Mucosa of gallbladder (tissue), 1 donor: ENCODE results near the gene MILR1. TPM values are rescaled to one million over a fixed set of nuclear protein-coding genes. Genes with fewer than 3 reads are reported as not detected.
A peak's percentile ranks its signal among the peaks of the same experiment; 100 is the strongest.
"Not testable (repeated sequence)": the region's sequence is repeated elsewhere in the genome, so short reads cannot be mapped to it uniquely, and the experiment has no call there.

Experiments used
- DNase-seq: peaks from one replicate; pipeline ENCODE4 v3.0.0-alpha.2; 2020; ENCODE audit warnings: low spot score
- total RNA-seq: library from RNA; stranded (reverse); gene quantifications from one replicate; pipeline ENCODE4 v1.2.1, GENCODE V29; 2021
- donor health status: DM: no; HTN: no; CAD: no.

MILR1 gene
- total RNA-seq, 1 donor from 2014 or later = 8.3 TPM

DNA sequence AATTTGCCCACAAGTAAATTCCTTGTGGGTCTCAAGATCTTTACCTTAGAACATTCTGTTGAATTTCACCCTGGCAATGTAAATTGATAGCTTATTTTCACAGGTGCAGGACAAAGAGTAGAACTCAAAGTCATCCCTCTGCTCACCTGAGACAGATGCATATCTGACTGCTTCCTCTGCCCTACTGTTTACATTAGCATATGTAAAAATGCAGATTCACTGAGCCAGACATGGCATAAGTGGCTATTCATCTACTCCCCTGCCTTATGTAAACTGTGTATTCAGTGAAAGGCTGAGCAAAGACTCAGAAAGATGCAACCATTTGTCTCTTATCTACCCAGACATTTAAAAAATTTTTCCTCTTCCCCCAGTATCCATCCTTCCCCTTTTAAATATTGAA, 22.3 kb upstream of the MILR1 start:
- no peak for DNase-seq

DNA sequence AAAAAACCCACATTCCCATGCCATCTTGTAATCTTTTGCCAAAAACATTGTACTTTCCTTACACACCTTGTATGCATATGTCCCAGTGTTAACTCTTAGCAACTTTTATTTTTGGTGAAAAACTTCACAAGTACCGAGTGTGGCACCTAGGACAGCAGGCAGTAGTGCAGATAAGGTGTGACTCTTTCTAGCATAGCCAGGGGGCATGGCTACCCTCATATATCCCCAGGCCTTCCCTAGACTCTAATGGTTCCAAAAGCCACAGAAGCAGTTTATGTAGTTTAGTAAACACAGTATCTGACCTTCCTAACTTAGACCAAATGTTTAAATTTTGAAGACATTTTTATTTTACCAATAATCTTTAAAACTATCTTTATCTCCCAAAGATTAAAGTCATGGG, 20.5 kb upstream of the MILR1 start:
- no peak for DNase-seq

DNA sequence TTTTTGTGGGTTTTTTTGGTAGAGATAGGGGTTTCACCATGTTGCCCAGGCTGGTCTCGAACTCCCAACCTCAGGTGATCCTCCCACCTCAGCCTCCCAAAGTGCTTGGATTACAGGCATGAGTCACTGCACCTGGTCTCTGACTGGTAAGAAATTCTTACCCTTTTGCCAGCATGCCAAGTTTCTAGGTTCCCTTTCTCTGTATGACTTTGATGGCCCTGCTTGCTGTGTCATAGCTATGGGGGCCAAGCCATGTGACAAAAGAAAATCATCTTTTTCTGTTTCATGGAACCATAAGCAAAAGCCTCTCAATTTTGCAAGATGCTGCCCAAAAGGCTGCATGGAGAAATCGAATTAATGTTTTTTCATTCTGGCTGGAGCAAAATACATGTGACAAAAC, 18.9 kb upstream of the MILR1 start:
- DNase-seq = not testable (repeated sequence)

- no peak for DNase-seq
Observed at GRCh38 chr17:64431534-64431933, 17.4 kb upstream of the MILR1 start.

DNA sequence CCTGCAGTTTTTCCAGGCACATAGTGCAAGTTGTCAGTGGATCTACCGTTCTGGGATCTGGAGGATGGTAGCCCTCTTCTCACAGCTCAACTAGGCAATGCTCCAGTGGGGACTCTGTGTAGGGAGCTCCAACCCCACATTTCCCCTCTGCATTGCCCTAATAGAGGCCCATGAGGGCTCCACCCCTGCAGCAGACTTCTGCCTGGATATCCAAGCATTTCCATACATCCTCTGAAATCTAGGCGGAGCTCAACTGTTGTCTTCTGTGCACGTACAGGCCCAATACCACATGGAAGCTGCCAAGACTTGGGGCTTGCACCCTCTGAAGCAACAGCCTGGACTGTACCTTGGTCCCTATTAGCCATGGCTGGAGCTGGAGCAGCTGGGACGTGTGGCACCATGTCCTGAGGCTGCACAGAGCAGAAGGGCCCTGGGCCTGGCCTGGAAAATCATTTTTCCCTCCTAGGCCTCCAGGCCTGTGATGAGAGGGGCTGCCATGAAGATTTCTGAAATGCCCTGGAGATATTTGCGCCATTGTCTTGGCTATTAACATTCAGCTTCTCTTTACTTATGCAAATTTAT, 10.9 kb upstream of the MILR1 start:
- DNase-seq = no peak

DNA sequence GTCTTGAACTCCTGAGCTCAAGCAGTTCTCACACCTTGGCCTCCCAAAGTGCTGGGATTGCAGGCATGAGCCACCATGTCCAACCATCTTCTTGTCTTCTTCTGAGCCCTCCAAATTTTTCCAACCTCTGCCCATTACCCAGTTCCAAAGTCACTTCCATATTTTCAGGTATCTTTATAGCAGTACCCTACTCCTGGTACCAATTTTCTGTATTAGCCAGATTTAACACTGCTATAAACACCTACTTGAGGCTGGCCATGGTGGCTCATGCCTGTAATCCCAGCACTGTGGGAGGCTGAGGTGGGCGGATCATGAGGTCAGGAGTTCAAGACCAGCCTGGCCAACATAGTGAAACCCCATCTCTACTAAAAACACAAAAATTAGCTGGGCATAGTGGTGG, 9.4 kb upstream of the MILR1 start:
- DNase-seq = not testable (repeated sequence)

DNA sequence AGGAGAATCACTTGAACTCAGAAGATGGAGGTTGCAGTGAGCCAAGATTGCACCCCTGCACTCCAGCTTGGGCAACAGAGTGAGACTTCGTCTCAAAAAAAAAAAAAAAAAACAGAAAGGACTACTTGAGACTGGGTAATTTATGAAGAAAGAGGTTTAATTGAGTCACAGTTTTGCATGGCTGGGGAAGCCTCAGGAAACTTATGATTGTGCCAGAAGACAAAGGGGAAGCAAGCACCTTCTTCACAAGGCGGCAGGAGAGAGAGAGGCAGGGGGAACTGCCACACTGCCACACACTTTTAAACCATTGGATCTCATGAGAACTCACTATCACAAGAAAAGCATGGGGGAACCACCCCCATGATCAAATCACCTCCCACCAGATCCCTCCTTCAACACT, 9.0 kb upstream of the MILR1 start:
- no peak for DNase-seq

DNA sequence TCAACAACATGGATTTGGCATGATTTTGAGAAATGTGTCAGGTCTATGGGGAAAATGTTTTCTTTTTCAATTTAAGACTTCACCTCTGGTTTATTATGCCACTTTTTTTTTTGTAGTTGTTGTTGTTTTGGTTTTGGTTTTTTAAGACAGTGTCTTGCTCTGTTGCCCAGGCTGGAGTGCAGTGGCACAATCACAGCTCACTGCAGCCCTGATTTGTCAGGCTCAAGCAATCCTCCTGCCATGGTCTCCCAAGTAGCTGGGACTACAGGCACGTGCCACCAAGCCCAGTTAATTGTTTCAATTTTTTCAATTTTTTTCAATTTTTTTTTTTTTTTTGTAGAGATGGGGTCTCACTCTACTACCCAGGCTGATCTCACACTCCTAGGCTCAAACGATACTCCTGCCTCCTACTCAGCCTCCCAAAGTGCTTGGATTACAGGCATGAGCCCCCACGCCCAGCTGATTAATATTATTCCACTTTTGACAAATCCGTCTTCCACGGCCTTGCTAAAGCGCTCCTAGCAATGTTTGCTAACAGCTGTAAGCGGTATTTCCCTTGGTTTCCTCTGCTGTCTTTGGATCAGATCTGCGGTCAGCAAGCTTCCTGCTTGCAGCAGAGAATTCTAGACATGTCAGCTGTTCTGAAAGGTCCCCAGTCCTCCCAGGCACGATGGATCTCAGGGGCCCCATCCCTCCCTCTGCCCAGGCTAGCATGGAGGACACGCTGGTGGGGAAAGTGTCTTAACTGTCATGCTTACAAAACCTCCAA, 7.0 kb upstream of the MILR1 start:
- peak; percentile 35 for DNase-seq

DNA sequence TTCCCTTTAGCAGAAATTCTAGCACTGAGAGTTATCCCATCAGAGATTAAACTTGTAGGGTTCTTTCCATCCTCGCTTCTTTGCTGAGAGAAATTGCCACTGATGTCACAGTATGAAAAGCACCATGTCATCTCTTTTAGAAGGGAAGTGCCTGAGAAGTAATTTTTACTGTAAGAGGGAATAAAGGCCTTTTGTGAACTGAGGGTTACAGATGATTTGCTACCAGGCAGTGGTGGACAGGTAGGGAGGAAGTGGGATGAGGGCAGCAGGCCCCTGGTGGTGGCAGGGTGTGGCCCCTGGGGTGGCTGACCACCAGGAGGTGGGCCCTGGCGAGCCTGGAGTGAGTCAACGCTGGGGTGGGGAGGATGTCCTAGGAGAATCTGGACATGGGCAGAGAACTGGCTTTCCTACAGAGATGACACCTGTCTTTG, 6.4 kb upstream of the MILR1 start:
- DNase-seq = no peak

GRCh38 chr17:64443086-64443760, 5.7 kb upstream of the MILR1 start:
- DNase-seq = no peak

GRCh38 chr17:64447526-64447925, 1.4 kb upstream of the MILR1 start:
- no peak for DNase-seq

DNA sequence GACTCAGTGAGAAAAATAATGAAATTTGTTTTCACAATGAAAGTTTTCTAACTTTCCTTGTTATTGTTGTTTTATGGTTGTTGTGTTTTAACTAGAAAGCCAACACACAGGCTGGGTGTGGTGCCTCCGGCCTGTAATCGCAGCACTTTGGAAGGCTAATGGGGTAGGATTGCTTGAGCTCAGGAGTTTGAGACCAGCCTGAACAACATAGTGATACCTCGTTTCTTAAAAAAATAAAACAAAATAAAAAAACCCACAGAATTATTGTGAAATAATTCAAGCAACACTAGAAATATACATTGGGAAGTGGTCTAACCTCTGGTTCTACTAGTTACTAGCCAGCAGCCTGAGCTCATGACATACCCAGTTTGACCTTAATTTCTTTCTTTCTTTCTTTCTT, 630 bp downstream of the MILR1 start:
- no peak for DNase-seq

DNA sequence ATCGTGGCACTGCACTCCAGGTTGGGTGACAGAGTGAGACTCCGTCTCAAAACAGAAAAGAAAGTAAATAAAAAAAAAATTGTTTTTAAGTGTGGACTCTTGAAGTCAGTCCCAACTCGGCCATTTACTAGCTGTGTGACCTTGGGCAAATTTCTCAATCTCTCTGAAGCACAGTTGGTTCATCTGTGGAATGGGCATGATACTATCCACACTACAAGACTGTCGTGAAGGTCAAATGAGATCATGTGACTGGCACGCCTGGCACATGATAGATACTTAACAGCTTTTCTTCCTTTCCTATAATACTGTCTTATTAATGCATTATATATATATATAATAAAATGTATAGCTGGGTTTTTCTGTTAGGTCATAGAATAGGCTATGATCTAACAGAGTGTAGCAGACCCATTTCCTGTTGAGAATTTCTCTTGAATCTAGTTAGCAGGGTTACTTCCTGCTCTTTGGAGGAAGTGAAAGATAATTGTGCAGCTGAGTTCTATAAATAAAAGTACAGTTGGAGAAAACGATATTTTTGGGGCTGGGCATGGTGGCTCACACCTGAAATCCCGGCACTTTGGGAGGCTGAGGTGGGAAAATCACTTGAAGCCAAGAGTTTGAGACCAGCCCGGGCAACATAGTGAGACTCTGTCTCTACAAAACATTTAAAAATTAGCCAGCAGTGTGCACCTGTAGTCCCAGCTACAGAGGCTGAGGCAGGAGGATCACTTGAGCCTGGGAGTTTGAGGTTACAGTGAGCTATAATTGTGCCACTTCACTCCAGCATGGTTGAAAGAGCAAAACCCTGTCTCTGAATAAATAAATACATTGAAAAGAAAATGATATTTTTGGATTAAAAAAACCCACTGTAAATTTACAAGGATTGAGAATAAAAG, 7.3 kb downstream of the MILR1 start:
- DNase-seq = no peak

- no peak for DNase-seq
Observed at GRCh38 chr17:64457156-64457555, 8.2 kb downstream of the MILR1 start.

DNA sequence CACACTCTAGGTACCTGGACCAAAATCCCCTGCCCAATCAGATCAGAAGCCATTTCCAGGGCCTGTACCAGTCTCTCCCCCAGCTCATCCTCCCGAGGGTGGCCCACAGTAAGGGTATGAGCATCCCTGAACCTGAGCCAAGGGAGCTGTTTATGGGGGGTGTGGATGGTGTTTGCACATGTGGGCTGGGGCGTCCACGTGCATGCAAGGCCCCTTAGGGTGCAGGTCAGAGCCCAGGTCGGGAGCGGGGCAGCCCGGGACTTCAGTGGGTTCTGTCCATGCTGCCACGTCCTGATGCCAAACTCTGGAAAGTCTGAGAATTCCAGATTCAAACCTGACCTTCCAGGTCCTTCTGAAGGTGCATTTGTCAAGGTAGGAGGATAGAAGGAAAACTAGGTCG, 9.8 kb downstream of the MILR1 start:
- DNase-seq = no peak

- DNase-seq = no peak
Observed at GRCh38 chr17:64459284-64459747, 10.4 kb downstream of the MILR1 start.

DNA sequence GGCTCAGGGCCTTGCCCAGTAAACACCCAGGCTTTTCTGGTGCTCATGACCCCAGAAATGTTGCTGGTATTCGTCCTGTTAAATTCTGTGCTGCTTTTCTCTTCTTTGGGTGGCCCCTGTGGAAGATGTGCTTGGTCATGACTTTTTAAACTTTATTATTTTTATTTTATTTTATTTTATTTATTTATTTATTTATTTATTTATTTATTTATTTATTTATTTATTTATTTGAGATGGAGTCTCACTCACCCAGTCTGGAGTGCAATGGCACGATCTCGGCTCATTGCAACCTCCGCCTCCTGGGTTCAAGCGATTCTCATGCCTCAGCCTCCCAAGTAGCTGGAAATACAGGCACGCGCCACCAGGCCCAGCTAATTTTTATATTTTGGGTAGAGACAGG, 10.9 kb downstream of the MILR1 start:
- DNase-seq = not testable (repeated sequence)

DNA sequence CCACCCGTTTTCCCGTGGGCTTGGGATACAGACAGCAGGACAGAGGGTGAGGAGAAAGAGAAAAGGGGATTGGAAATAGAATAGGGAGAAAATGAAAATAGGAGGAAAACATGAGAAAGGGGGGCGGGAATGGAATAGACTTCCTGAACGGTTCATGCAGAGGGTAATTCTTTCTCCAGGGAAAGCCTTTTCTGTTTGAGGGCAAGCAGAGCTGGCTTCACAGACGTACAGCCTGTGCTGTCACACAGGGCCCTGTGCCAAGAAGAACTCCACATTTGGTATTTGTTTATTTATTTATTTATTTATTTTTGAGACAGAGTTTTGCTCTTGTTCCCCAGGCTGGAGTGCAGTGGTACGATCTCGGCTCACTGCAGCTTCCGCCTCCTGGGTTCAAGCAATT, 12.0 kb downstream of the MILR1 start:
- DNase-seq = no peak

GRCh38 chr17:64461788-64462187, 12.9 kb downstream of the MILR1 start:
- no peak for DNase-seq

- no peak for DNase-seq
Observed at GRCh38 chr17:64466019-64466735, 17.3 kb downstream of the MILR1 start.

GRCh38 chr17:64466834-64467233, 17.9 kb downstream of the MILR1 start:
- DNase-seq = not testable (repeated sequence)
